ENCODE data around the gene CTTN.

DNA sequence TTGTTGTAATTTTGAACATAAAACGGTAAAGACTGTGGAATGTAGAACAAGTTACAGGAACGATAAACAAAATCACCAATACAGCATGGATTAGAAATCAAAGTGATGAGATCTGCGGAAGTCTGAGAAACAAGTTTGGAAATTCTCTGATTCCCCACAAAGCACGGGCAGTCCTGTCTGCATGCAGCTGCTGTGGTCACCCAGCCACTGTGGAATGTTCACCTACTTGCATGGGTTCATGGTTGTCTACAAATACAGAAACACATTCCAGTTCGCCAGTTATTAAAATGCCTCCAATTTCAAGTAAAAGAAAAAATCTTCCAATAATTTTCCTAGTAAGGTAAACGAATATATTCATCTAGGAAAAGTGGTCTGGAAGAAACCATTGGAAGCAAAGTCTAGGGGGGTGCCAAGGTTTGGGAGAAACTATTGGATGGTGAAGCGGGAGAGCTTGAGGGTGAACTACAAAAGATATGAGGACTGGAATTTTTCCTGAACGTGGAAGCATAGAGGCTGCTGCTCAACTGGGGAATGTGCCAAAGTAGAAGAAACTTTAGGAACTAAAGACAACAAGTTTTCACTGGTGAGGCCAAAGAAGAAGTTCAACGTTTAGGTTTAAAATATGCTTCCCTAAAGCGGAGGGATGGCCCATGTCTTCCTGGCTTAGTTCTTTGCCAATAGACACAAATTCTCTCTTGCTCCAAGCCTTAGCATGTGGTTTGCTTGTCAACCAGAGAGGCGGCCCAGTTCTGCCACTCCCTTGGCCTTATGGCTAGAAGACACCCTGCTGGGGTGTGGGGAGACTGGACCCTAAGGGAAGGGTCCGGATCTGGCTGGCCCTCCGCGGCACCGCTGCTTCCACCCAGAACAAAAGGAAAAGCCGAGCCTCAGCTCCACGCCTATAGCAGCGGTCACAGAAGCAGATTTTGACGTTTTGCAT is 70.2 kb downstream of the CTTN start:
- no peak for TF ChIP-seq SMARCC2 (IDR thresholded peaks at IDR 0.05)
- no peak for TF ChIP-seq ZFYVE20 (CRISPR knock-in tag; IDR thresholded peaks at IDR 0.05; ENCODE audit: borderline replicate concordance, low read depth)
- TF ChIP-seq BRD4 (CRISPR knock-in tag; IDR thresholded peaks at IDR 0.05), result no peak
- TF ChIP-seq, protein P1, sequence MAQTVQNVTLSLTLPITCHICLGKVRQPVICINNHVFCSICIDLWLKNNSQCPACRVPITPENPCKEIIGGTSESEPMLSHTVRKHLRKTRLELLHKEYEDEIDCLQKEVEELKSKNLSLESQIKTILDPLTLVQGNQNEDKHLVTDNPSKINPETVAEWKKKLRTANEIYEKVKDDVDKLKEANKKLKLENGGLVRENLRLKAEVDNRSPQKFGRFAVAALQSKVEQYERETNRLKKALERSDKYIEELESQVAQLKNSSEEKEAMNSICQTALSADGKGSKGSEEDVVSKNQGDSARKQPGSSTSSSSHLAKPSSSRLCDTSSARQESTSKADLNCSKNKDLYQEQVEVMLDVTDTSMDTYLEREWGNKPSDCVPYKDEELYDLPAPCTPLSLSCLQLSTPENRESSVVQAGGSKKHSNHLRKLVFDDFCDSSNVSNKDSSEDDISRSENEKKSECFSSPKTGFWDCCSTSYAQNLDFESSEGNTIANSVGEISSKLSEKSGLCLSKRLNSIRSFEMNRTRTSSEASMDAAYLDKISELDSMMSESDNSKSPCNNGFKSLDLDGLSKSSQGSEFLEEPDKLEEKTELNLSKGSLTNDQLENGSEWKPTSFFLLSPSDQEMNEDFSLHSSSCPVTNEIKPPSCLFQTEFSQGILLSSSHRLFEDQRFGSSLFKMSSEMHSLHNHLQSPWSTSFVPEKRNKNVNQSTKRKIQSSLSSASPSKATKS (CRISPR knock-in tag; IDR thresholded peaks at IDR 0.05), result no peak
- no peak for TF ChIP-seq NCOR1 (IDR thresholded peaks at IDR 0.05; ENCODE audit: borderline replicate concordance, low read length)
- no peak for TF ChIP-seq HNRNPK (IDR thresholded peaks at IDR 0.05; ENCODE audit: low read depth, low read length, poor library complexity, severe bottlenecking)
- TF ChIP-seq, protein P2, sequence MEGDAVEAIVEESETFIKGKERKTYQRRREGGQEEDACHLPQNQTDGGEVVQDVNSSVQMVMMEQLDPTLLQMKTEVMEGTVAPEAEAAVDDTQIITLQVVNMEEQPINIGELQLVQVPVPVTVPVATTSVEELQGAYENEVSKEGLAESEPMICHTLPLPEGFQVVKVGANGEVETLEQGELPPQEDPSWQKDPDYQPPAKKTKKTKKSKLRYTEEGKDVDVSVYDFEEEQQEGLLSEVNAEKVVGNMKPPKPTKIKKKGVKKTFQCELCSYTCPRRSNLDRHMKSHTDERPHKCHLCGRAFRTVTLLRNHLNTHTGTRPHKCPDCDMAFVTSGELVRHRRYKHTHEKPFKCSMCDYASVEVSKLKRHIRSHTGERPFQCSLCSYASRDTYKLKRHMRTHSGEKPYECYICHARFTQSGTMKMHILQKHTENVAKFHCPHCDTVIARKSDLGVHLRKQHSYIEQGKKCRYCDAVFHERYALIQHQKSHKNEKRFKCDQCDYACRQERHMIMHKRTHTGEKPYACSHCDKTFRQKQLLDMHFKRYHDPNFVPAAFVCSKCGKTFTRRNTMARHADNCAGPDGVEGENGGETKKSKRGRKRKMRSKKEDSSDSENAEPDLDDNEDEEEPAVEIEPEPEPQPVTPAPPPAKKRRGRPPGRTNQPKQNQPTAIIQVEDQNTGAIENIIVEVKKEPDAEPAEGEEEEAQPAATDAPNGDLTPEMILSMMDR (CRISPR knock-in tag; IDR thresholded peaks at IDR 0.05), result no peak
- no peak for TF ChIP-seq ZNF724P (CRISPR knock-in tag; IDR thresholded peaks at IDR 0.05; ENCODE audit: borderline replicate concordance)
- no peak for TF ChIP-seq POLR2A (IDR thresholded peaks at IDR 0.05; ENCODE audit: insufficient read depth in 1 of 2, low read depth in 2 of 2, low read length in 2 of 2)

All from HepG2 (cell line).